ENCODE measurements around the gene PDE11A.
"Not testable (repeated sequence)": the region's sequence is repeated elsewhere in the genome, so short reads cannot be mapped to it uniquely, and the experiment has no call there.

Gene PDE11A

DNA sequence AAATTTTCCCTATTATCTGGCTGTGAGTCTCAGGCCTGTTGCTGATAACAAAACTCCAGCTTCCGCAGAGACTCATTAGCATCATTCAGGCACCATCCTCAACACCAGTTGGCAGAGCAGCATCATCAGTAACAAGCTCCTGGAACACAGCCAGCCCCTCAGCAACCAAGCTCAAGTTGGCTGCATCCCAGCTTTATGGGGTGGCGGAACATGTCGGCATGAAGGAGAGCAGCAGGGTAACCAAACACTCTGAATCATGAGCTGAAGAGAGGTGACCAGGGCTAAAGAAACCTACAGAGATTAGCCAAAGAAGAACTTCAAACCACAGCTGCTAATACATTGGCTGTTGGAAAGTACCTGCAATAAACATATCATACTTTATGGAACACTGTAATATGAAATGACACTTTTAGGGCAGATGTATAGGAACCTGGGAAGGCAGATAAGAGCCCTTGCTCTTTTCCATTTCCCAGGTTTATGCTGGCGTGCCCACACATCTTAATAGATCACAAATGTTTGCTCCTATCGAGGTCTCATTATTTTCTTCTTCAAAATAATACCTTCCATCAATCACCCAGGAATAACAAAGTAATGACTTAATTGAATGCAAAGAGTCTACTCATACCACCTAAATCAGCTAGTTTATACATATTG, 63.8 kb downstream of the PDE11A start:
- no peak for DNase-seq (ENCODE audit: low spot score)

DNA sequence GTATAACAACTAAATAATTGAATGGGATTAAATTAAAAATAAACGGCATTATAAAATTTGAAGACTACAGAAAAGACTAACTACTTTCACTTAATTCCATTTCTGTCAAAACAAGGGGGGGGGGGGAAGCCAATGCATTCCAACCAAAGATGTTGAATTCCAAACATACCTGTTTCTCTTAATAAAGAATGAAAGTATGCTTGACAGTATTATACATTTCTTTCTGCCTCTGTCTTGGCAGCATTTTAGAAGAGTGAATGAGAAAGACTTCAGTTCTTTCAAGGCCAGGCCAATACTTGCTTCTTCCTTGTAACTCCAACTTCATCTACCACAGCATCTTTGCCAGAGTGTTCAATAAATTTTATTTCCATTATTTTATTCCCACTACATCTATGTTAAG, 65.9 kb downstream of the PDE11A start:
- no peak for DNase-seq (ENCODE audit: low spot score)

DNA sequence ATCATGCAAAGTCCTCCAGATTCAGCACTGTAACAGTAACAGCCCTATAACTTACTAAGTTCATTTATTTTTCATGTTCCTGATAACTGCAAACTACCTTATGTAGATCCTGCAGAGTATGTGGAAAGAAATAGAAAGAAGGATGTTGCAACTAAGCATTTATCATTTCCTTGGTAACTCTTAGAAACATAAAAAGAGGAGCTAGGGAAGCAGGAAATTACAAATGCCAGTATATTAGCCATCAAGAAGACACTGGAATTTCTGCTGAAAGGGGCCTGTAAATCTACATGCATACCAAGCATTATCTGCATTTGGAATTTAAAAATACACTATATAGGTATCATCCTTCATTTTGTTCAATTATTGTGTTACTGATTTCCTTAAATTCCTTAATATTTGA, 66.8 kb downstream of the PDE11A start:
- no peak for DNase-seq (ENCODE audit: low spot score)

DNA sequence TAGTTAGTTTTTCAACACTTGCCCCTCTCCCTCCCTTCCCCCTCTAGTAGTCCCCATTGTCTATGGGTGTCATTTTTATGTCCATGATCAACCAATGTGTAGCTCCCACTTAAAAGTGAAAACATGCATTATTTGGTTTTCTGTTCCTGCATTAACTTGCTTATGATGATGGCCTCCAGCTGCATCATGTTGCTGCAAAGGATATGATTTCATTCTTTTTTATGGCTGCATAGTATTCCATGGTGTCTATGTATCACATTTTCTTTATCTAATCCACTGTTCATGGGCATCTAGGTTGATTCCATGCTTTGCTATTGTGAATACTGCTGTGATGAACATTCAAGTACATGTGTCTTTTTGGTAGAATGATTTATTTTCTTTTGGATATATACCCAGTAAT, 70.5 kb downstream of the PDE11A start:
- no peak for DNase-seq (ENCODE audit: low spot score)

DNA sequence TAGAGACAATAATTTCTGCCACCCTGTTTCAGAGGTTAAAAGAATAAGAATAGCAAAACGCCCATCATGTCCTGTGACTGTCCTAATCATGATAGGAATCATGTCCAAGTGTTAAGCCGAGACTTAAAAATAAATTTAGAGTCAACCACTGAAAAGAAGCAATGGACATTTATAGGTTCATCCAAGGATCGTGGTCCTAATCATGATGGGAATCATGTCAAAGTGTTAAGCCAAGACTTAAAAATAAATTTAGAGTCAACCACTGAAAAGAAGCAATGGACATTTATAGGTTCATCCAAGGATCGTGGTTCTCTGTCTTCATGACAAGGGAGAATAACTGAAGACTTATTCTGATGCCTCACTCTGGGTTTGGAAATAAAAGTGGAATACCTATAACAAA, 73.6 kb downstream of the PDE11A start:
- DNase-seq (ENCODE audit: low spot score), result no peak

DNA sequence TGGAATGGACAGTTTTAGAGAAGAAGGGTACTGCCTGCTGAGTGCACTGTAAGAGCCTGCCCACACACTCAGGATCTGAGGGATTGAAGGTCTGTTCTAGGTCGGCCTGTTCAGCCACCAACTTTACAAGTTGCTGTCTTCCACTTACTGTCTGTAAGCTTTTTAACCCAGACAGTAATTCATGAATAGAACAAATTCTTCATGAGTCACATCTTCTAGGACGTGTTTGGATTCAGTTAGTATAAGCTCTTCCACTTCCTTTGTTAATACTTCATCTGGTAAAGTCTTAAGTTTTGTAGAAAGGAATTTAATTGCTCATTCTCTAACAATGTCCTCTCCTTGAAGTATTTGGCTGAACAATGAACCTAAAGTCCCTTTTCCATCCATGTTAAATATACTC, 74.6 kb downstream of the PDE11A start:
- peak; percentile 18 for DNase-seq (ENCODE audit: low spot score)

DNA sequence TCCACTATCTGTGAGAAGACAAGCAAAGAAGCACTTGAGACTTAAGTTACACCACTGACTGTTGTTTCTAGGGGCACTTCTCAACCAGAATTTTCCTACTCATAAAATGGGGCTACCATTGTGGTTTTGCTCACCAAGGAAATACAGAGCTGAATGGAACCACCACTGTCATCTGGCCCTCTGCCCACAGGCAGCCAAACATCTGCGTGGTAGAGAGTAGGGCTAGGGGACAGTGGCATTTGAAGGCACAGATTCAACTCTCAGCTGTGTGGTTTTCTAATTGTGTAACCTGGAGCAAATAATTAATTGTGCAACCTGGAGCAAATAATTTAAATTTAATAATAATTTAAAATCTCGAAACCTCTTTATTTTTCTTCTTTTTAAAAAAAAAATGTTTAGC, 79.6 kb downstream of the PDE11A start:
- DNase-seq (ENCODE audit: low spot score), result no peak

DNA sequence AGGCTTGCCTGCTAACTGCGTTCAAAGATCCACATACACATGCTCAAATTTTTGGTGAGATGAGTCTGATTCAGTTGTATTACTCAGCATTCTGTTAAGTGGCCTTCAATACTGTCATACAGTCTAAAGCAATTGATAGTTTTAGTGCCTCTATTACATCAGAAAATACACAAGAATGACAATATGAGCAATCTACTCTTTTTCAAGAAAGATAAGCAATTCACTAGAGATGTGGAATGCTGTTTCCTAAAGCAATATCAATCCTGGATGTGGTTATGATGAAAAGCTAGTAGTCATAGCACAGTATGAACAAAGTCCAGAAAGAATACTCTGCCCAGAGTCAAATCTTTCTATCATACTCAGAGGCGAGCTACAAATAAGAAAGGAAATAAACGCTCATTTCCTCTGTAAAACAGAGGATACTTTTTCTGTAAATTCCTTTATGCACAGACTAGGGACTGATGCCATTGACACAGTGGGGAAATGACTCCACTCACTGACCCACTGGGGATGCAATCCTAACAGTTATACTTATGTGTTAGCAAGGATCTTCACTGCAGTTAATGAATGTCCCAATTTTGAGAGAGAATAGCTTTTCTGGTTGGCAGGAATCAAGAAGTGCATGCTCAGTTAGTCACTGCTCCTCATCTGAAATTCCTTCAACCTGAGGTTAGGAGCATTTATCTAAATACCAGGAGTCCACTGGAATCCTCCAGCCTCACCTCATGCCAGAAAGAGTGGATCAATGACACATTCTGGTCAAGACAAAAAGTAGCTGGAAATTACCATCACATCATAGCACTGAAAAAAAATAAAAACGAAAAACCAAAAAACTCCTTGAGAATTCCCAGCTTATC, 83.3 kb downstream of the PDE11A start:
- peak; percentile 7 for DNase-seq (ENCODE audit: low spot score)

DNA sequence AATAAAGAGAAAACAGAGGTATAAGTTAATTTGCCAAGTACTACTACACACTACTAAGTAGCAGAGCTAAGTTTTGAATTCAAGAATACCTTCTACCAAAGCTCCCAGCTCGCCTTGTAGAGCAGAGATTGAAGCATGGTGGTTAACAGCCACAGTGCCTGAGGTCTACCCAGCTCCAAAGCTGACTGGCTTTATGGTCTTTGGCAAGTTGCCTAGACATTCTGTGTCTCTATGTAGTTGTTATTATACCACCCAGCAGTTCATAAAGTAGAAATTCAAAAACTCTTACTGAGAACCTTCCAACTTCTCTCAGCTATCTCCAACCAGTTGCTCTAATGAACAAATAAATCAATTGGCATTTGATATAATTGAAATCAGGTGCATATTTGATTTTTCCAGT, 87.8 kb downstream of the PDE11A start:
- no peak for DNase-seq (ENCODE audit: low spot score)

DNA sequence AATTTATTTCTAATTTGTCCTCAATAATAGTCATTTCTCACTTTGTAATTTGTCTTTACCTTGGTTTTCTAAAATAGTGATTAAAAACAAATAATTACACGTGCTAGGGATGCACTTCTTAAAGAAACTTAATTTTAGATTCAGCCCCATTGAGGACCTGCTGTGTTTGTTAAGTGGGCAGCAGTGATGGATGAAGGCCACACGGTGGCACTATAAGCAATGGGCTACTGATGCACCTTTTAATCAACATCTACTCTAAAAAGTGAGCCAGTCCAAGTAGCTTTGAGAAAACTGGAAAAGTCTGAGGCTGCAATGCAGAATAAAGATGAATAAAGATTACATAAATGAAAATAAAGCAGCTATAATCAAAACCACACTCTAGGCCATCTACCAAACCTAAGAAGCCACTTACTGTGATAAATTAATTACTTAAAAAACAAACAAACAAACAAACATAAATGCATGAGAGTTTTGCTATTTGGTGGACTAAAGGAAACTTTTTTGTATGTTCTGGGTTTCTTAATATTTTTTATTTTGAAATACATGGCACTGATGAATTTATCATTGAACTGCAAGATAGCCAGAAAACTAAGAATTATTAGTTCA, 89.3 kb downstream of the PDE11A start:
- peak; percentile 44 for DNase-seq (ENCODE audit: low spot score)

DNA sequence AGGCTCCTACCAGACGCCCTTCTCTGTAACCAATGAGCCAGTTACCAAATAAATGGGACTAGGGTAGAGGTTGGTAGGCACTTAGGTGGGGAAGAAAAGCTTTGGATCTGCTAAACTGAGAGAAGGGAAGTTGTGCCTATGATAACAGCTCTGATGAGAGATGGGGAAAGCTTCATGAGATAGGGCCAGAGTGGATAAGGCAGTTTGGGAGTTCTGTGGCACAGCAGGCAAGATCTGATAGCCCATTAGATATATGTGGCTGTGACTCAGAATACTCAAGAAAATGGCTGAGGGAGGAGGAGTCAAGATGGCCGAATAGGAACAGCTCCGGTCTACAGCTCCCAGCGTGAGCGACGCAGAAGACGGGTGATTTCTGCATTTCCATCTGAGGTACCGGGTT, 99.8 kb downstream of the PDE11A start:
- no peak for DNase-seq (ENCODE audit: low spot score)

DNA sequence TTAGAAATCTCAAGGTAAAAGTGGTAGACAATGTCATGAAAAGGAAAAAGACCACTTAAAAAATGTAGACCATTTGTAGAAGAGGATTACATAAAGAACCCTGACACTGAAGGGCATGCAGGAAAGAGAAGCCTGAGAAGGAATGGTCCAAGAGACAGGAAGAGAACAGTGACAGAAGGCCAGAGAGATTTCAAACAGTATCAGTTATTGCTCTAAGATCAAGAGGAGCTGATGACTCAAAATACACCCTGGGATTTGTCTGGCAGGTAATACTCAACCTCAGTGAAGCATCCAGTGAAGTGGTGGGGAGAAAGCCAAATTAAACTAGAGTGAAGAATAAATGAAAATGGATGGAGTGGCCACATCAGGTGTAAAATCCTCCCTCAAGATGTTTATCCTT, 100.5 kb downstream of the PDE11A start:
- no peak for DNase-seq (ENCODE audit: low spot score)

DNA sequence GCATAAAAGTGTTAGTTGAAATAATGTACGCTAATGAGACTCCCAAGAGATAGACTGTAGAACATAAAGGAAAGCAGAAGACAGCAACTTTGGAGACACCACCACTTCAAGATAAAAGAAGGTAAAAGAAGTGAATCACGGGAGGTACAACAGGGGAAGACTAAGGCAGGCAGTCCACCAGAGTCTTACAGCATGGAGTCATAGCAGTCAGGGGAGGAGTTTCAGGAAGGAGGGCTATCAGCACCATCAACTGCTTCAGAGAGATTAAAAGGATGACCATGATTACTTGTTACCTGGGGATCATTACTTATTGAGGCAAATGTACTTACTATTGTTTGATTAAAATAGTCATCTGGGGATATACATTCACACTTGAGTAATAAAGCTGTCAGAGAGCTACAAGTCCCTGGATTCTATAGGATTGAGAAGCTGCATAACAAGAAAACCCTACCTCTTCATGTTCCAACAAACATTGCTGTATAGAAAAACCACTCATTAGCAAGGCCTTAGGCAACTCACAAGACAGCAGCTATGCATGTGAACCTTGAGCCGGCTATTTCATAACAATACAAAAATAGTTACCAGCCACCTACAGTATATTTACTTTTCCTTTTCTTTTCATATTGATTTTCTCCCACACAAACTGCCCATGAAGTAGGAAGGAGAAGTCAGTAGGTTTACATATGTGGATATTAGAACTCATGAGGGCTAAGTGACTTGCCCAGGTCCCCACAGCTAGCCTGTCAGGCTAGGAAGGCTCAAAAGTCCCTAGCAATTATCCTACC, 101.7 kb downstream of the PDE11A start:
- DNase-seq (ENCODE audit: low spot score), result no peak

DNA sequence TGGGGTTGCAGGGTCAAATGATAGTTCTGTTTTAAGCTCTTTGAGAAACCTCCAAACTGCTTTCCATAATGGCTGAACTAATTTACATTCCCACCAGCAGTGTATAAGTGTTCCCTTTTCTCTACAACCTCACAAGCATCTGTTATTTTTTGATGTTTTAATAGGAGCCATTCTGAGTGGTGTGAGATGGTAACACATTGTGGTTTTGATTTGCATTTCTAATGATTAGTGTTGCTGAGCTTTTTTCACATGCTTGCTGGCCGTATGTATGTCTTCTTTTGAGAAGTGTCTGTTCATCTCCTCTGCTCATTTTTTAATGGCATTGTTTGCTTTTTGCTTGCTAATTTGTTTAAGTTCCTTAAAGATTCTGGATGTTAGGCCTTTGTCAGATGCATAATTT, 107.7 kb downstream of the PDE11A start:
- DNase-seq (ENCODE audit: low spot score), result no peak

DNA sequence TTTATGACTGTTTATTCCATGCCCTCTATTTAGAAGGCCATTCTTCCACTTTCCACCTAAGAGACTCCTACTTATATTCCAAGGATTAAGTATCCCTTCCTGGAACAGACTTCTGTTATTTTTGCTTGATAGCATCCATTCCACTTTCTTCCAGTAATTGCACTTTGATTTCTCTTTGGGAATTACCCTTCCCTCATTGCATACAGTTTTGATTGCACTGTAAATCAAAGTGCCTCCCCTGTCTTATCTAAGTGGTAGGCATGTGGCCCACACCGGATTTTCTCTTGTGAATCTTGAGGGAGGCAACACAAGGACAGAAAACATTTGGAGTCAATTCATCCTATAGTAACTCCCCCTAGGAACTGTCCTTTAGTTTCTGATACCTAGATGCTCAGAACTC, 120.4 kb downstream of the PDE11A start:
- DNase-seq (ENCODE audit: low spot score), result no peak

DNA sequence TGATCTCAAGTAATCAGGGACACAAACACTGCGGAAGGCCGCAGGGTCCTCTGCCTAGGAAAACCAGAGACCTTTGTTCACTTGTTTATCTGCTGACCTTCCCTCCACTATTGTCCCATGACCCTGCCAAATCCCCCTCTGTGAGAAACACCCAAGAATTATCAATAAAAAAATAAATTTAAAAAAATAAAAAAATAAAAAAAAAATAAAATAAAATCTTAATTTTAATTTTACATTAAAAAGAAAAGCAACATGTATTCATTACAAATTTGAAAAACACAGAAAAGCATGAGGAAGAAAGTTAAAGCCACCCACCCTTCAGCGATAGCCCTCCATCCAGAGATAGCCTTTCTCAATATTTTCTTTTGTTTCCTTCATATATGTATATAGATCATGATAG, 125.0 kb downstream of the PDE11A start:
- not testable (repeated sequence) for DNase-seq (ENCODE audit: low spot score)

DNA sequence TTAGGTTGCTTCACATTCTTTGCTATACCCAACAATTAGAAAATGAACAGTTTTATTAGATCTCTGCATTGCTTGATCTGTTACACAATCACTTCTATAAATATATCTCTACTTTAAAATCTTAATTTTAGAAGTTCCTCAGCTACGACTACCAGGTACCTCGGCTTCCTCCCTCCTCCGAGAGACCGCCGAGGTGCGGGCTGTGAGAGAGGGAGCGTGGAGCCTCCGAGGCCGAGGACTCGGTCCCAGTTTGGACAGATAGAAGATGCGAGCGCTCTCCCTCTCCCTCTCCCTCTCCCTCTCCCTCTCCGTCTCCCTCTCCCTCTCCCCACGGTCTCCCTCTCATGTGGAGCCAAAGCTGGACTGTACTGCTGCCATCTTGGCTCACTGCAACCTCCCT, 128.0 kb downstream of the PDE11A start:
- DNase-seq (ENCODE audit: low spot score), result not testable (repeated sequence)

DNA sequence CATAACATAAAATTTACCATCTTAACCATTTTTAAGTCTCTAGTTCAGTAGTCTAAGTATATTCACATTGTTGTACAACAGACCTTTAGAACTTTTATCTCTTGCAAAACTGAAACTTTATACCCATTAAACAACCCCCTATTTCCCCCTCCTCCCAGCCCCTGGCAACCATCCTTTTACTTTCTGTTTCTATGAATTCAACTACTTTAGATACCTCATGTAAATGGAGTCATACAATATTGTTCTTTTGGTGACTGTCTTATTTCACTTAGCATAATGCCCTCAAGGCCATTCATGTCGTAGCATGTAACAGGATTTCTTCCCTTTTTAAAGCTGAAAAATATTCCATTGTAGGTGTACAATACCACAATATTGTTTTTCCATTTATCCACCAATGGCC, 129.8 kb downstream of the PDE11A start:
- DNase-seq (ENCODE audit: low spot score), result no peak

DNA sequence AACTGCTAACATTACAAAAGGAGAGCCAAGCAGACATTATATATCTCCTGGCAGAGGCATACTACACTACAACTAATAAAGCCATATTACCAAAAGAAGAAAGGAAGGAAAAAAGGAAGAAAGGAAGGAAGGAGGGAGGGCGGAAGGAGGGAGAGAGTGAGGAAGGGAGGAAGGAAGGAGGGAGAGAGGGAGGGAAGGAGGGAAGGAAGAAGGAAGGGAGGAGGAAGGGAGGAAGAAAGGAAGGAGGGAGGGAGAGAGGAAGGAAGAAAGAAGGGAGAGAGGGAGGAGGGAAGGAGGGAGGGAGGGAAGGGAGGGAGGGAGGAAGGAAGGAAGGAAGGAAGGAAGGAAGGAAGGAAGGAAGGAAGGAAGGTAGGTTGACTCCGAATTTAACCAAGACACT, 133.4 kb downstream of the PDE11A start:
- no peak for DNase-seq (ENCODE audit: low spot score)

DNA sequence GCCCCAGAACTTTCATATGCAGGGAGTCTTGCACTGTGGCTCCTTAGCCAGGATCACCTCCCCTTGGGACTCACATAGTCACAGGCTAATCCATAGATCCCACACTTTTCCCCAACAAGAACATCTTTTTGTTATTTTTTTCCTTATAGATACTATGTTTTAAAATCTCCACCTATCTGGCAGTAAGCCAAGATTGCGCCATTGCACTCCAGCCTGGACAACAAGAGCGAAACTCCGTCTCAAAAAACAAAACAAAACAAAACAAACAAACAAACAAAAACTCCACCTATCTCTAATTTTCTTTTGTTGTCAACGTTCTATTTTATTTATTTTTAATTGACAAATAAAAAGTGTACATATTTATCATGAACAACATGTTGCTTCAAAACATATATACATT, 141.7 kb downstream of the PDE11A start:
- no peak for DNase-seq (ENCODE audit: low spot score)

DNA sequence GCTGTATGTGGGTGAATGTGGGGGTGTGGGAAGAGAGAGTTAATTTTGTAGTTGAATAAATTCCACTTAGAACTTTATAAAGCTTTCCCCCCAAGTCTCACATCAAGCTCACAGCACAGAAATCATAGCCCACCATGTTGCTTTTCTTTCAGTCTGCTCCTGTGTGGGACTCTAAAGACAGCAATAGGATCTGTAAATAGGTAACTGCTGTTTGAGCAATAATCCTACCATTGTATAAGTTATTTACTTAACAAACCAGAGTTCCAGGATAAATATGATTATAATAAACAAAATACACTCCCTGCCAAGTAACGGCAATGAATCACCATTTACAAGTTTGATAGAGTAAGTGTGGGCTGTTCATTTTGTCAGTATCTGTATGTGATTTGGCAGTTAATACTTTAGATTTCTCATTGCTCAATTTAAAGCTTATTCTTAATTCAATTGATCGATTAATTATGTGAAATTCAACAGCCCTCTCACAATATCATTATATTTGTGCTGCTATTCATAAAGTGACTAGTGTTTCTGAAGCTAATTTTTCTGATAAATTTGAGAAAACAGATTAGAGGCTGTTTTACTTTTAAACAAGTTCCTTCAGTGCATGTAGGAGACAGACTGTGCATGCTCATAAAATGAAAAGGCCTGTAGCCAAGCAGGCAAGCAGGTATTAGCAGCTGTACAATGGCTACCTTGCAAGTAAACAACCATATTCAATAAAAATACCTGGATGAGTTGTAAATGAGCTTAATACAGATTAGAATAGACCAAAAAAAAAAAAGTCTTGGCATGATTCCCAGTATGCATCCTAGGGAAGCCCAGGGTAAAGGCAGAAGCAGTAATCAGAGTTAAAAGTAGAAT, 142.7 kb downstream of the PDE11A start:
- no peak for DNase-seq (ENCODE audit: low spot score)

DNA sequence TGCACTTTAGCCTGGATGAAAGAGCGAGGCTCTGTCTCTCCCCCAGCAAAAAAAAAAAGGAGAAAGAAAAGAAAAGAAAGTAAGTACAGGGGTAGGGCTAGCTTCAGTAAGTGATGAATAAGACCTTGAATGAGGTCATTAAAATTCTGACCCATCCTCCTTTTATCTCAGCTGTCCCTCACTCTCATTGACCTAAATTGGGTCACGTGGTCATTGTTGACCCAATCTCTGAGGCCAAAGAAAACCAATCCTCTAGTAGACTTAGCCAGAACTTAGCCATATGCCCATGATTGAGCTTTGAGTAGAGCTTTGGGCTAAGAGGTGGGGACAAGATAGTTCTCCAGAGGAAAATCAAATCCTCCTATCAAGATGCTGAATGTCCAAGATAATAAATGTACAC, 149.3 kb downstream of the PDE11A start:
- no peak for DNase-seq (ENCODE audit: low spot score)

All from hepatic stellate cell (primary cell).